ENCODE measurements around the gene TOMM7.
"Not testable (repeated sequence)": the region's sequence is repeated elsewhere in the genome, so short reads cannot be mapped to it uniquely, and the experiment has no call there.

The TOMM7 gene

GRCh38 chr7:22783421-22783820, 39.2 kb downstream of the TOMM7 start:
- DNase-seq (ENCODE audit: low spot score): no peak

- DNase-seq (ENCODE audit: low spot score): peak; percentile 71
These were observed 39.9 kb downstream of the TOMM7 start for GRCh38 chr7:22782616-22783232.

- peak; percentile 84 for DNase-seq (ENCODE audit: low spot score)
These were observed 41.4 kb downstream of the TOMM7 start for GRCh38 chr7:22781230-22781711.

- DNase-seq (ENCODE audit: low spot score): not testable (repeated sequence)
These were observed 42.8 kb downstream of the TOMM7 start for GRCh38 chr7:22779730-22780323.

- DNase-seq (ENCODE audit: low spot score): no peak
These were observed 45.7 kb downstream of the TOMM7 start for GRCh38 chr7:22776964-22777363.

GRCh38 chr7:22772885-22773284, 49.8 kb downstream of the TOMM7 start:
- no peak for DNase-seq (ENCODE audit: low spot score)

- no peak for DNase-seq (ENCODE audit: low spot score)
These were observed 50.8 kb downstream of the TOMM7 start for GRCh38 chr7:22771872-22772228.

- DNase-seq (ENCODE audit: low spot score): peak; percentile 25
These were observed 51.3 kb downstream of the TOMM7 start for GRCh38 chr7:22771194-22771871.

- DNase-seq (ENCODE audit: low spot score): no peak
These were observed 57.0 kb downstream of the TOMM7 start for GRCh38 chr7:22765609-22766008.

All from GM03348 (cell line).